ENCODE results near the gene PDE6B. TPM values are rescaled to one million over a fixed set of nuclear protein-coding genes. Genes with fewer than 3 reads are reported as not detected.

Gene PDE6B
- total and polyA plus RNA-seq, 7 donors: 0.03 to 0.48 (median 0.31) TPM; not detected in 1

- TF ChIP-seq CTCF (IDR thresholded peaks at IDR 0.05): no peak
- Histone ChIP-seq H3K27me3 (ENCODE audit: insufficient read depth in 3 of 3, low read length in 2 of 3) (peaks cover 0 to 3% (median 0%) of the 10 kb centered on the region in 3 donors), H3K9me3 (no peaks in the 10 kb centered on the region), H3K4me3 (peak overlapping the region; percentile 70), H3K27ac (no peak overlapping the region), H3K4me1 (peaks cover 32% of the 10 kb centered on the region), H3K36me3 (ENCODE audit: insufficient read depth in 1 of 2, low read depth in 1 of 2) (no peaks in the 10 kb centered on the region)
- intact Hi-C loops (cut with DNase I): no loop called here
- DNase-seq (peak; percentile 76 to 79), ATAC-seq (peak; percentile 25 to 47 (median 40))
- WGBS, 3 donors: 3 to 20% (median 5%) methylated on average over 32 to 55 of the region's 62 CpGs
Measured at GRCh38 chr4:680928-681645, 55.7 kb downstream of the PDE6B start.

- Histone ChIP-seq H3K27me3 (ENCODE audit: insufficient read depth in 3 of 3, low read length in 2 of 3) (peaks cover 0 to 3% (median 0%) of the 10 kb centered on the region in 3 donors), H3K4me1 (peaks cover 27% of the 10 kb centered on the region), H3K36me3 (ENCODE audit: insufficient read depth in 1 of 2, low read depth in 1 of 2) (no peaks in the 10 kb centered on the region), H3K9me3 (no peaks in the 10 kb centered on the region), H3K4me3 (no peak overlapping the region), H3K27ac (no peak overlapping the region)
- intact Hi-C loops (cut with DNase I): no loop called here
- TF ChIP-seq CTCF (IDR thresholded peaks at IDR 0.05): no peak
- ATAC-seq: peak in 1 of 4 donors; percentile 25
- peak in 1 of 2 donors; percentile 61 for DNase-seq
- WGBS, 3 donors: 80 to 93% (median 83%) methylated on average over 38 to 54 of the region's 58 CpGs
Measured at GRCh38 chr4:681736-682451, 56.5 kb downstream of the PDE6B start.

GRCh38 chr4:682490-683172 is 57.3 kb downstream of the PDE6B start:
- TF ChIP-seq CTCF (IDR thresholded peaks at IDR 0.05): no peak
- H3K27me3 ChIP-seq (ENCODE audit: insufficient read depth in 3 of 3, low read length in 2 of 3): peaks cover 0 to 3% (median 0%) of the 10 kb centered on the region in 3 donors
- intact Hi-C loops (cut with DNase I): no loop called here
- 87 to 93% (median 89%) methylated on average over 23 of the region's 23 CpGs for WGBS, 3 donors
- H3K9me3 ChIP-seq: no peaks in the 10 kb centered on the region
- no peak overlapping the region for H3K4me3 ChIP-seq
- DNase-seq: no peak
- H3K4me1 ChIP-seq: peaks cover 28% of the 10 kb centered on the region
- H3K36me3 ChIP-seq (ENCODE audit: insufficient read depth in 1 of 2, low read depth in 1 of 2): no peaks in the 10 kb centered on the region
- ATAC-seq: no peak
- H3K27ac ChIP-seq: no peak overlapping the region

GRCh38 chr4:683247-683897 is 58.0 kb downstream of the PDE6B start:
- Histone ChIP-seq H3K4me3 (no peak overlapping the region), H3K36me3 (ENCODE audit: insufficient read depth in 1 of 2, low read depth in 1 of 2) (no peaks in the 10 kb centered on the region), H3K27ac (no peak overlapping the region), H3K4me1 (peaks cover 26% of the 10 kb centered on the region), H3K27me3 (ENCODE audit: insufficient read depth in 3 of 3, low read length in 2 of 3) (peaks cover 0 to 3% (median 0%) of the 10 kb centered on the region in 3 donors), H3K9me3 (no peaks in the 10 kb centered on the region)
- ATAC-seq (no peak), DNase-seq (no peak)
- intact Hi-C loops (cut with DNase I): no loop called here
- no peak for TF ChIP-seq CTCF (IDR thresholded peaks at IDR 0.05)
- WGBS, 3 donors: 65 to 78% (median 70%) methylated on average over 21 to 25 of the region's 25 CpGs

Data from psoas muscle (tissue), 8 donors.